ENCODE measurements around the gene CCT7. TPM values are rescaled to one million over a fixed set of nuclear protein-coding genes. Genes with fewer than 3 reads are reported as not detected.
A peak's percentile ranks its signal among the peaks of the same experiment; 100 is the strongest.

Gene CCT7
- total and polyA plus RNA-seq, 10 of the 15 experiments (the other 5 are each of a cell fraction or from before 2014, with no cell fraction given), result 206 to 598 (median 486) TPM

- ATAC-seq (no peak; the same call in 2 of the 3 replicates), DNase-seq (ENCODE audit: low read depth, low spot score) (no peak), FAIRE-seq (no peak)
- H2AFZ ChIP-seq (ENCODE audit: control insufficient read depth, low read depth, low read length), result no peak overlapping the region
- no peak overlapping the region for H3K9ac ChIP-seq (ENCODE audit: control insufficient read depth, insufficient read depth, low read length)
- H3K36me3 ChIP-seq (ENCODE audit: control insufficient read depth in 2 of 2, insufficient read depth in 2 of 2, low read length in 1 of 2), result peaks cover 11% of the 10 kb centered on the region in 2 experiments; a peak in 3 of 4 replicates
- CTCF ChIA-PET, result interaction anchor here (0.8 to 1.1 kb wide), 3 partner anchors 9 to 56 kb away, joined by 3 read pairs; no protein-coding TSS in a partner anchor
- intact Hi-C loops (cut with micrococcal nuclease; ENCODE audit: unreplicated experiment), result no loop called here
- RAD21 ChIA-PET (ENCODE audit: unreplicated experiment), result no interaction called here
- no peaks in the 10 kb centered on the region; the same call in 1 of the 2 replicates for H3K79me2 ChIP-seq (ENCODE audit: control insufficient read depth, insufficient read depth, low read length)
- H3K4me3 ChIP-seq, result no peak overlapping the region
- no peak overlapping the region for H3K4me2 ChIP-seq (ENCODE audit: control insufficient read depth, insufficient read depth)
- in situ Hi-C loops (cut with MboI), result no loop called here
- SMC1A ChIA-PET (ENCODE audit: uncharacterized antibody, unreplicated experiment), result interaction anchor here (1.0 to 1.4 kb wide), 2 partner anchors 18 to 22 kb away, joined by 3 to 4 read pairs; no protein-coding TSS in a partner anchor
- WGBS (ENCODE audit: insufficient coverage, insufficient replicate concordance, low lambda C conversion rate, missing lambda C conversion rate), result 98% methylated on average over 14 of the region's 14 CpGs
- H4K20me1 ChIP-seq (ENCODE audit: control insufficient read depth, insufficient read depth), result no peaks in the 10 kb centered on the region; the same call in 1 of the 2 replicates
- no TSS peak for BruUV-seq (replicated peaks)
- POLR2A ChIA-PET, result interaction anchor here (1.0 kb wide), 1 partner anchor 24 kb away, joined by 3 read pairs; no protein-coding TSS in a partner anchor
- H3K27ac ChIP-seq (ENCODE audit: control insufficient read depth, insufficient read depth), result no peak overlapping the region
- H3K27me3 ChIP-seq (replicated peaks in 1 of 2; ENCODE audit: control insufficient read depth in 2 of 2, insufficient read depth in 2 of 2, low read length in 1 of 2), result no peaks in the 10 kb centered on the region
- no peaks in the 10 kb centered on the region for H3K9me3 ChIP-seq (replicated peaks; ENCODE audit: control insufficient read depth, insufficient read depth, low read length)
- peak; percentile 9; the same call in 1 of the 2 replicates for TF ChIP-seq POLR2A (IDR thresholded peaks at IDR 0.05; ENCODE audit: low read depth, low read length)
- no peak for TF ChIP-seq POU2F2 (IDR thresholded peaks at IDR 0.05; ENCODE audit: borderline replicate concordance, low read depth, low read length)
- TF ChIP-seq POLR2AphosphoS2 (IDR thresholded peaks at IDR 0.05; ENCODE audit: low read depth, low read length), result 0 out of 2 replicates have a peak, but pooled peaks have one; percentile 8
- no peaks in the 10 kb centered on the region for H3K4me1 ChIP-seq (ENCODE audit: control insufficient read depth, insufficient read depth, low read length)
Measured at GRCh38 chr2:73268366-73268829, 34.3 kb downstream of the CCT7 start.

GRCh38 chr2:73268830-73269685, 35.0 kb downstream of the CCT7 start:
- peak overlapping the region; percentile 22; the same call in 1 of the 2 replicates for H3K27ac ChIP-seq (ENCODE audit: control insufficient read depth, insufficient read depth)
- H4K20me1 ChIP-seq (ENCODE audit: control insufficient read depth, insufficient read depth), result no peaks in the 10 kb centered on the region; the same call in 1 of the 2 replicates
- H3K4me3 ChIP-seq, result peak overlapping the region; percentile 61; the same call in 1 of the 2 replicates
- WGBS (ENCODE audit: insufficient coverage, insufficient replicate concordance, low lambda C conversion rate, missing lambda C conversion rate), result 69% methylated on average over 76 of the region's 113 CpGs
- H3K79me2 ChIP-seq (ENCODE audit: control insufficient read depth, insufficient read depth, low read length), result no peaks in the 10 kb centered on the region; the same call in 1 of the 2 replicates
- RAD21 ChIA-PET (ENCODE audit: unreplicated experiment), result no interaction called here
- POLR2A ChIA-PET, result interaction anchor here (1.0 kb wide), 1 partner anchor 23 kb away, joined by 3 read pairs; no protein-coding TSS in a partner anchor
- BruUV-seq (replicated peaks), result no TSS peak
- H2AFZ ChIP-seq (ENCODE audit: control insufficient read depth, low read depth, low read length), result peak overlapping the region; percentile 52; the same call in 1 of the 2 replicates
- H3K4me1 ChIP-seq (ENCODE audit: control insufficient read depth, insufficient read depth, low read length), result no peaks in the 10 kb centered on the region
- in situ Hi-C loops (cut with MboI), result no loop called here
- FAIRE-seq (no peak), DNase-seq (ENCODE audit: low read depth, low spot score) (no peak), ATAC-seq (peak; percentile 92)
- SMC1A ChIA-PET (ENCODE audit: uncharacterized antibody, unreplicated experiment), result interaction anchor here (1.4 kb wide), 1 partner anchor 21 kb away, joined by 4 read pairs; no protein-coding TSS in a partner anchor
- no peaks in the 10 kb centered on the region for H3K9me3 ChIP-seq (replicated peaks; ENCODE audit: control insufficient read depth, insufficient read depth, low read length)
- intact Hi-C loops (cut with micrococcal nuclease; ENCODE audit: unreplicated experiment), result no loop called here
- H3K4me2 ChIP-seq (ENCODE audit: control insufficient read depth, insufficient read depth), result peak overlapping the region; percentile 88; the same call in 1 of the 2 replicates
- peaks cover 5 to 6% of the 10 kb centered on the region in 2 experiments; a peak in 3 of 4 replicates for H3K36me3 ChIP-seq (ENCODE audit: control insufficient read depth in 2 of 2, insufficient read depth in 2 of 2, low read length in 1 of 2)
- no peaks in the 10 kb centered on the region for H3K27me3 ChIP-seq (replicated peaks in 1 of 2; ENCODE audit: control insufficient read depth in 2 of 2, insufficient read depth in 2 of 2, low read length in 1 of 2)
- CTCF ChIA-PET, result interaction anchor here (0.9 to 1.1 kb wide), 2 partner anchors 9 to 21 kb away, joined by 3 read pairs; no protein-coding TSS in a partner anchor
- H3K9ac ChIP-seq (ENCODE audit: control insufficient read depth, insufficient read depth, low read length), result peak overlapping the region; percentile 50; the same call in 1 of the 2 replicates
- TF ChIP-seq TCF12 (IDR thresholded peaks at IDR 0.05; ENCODE audit: low read depth, low read length), result no peak
- TF ChIP-seq EGR1 (IDR thresholded peaks at IDR 0.05; ENCODE audit: borderline replicate concordance in 1 of 2, low read depth in 2 of 2, low read length in 2 of 2), result peak in 1 of 2 experiments; percentile 61; a peak in 1 of 3 replicates
- no peak for TF ChIP-seq PML (IDR thresholded peaks at IDR 0.05; ENCODE audit: low read length)
- no peak for TF ChIP-seq ATF7 (IDR thresholded peaks at IDR 0.05; ENCODE audit: low read depth)
- TF ChIP-seq SRF (IDR thresholded peaks at IDR 0.05; ENCODE audit: low read depth in 2 of 2, low read length in 2 of 2), result no peak
- no peak for TF ChIP-seq YY1 (IDR thresholded peaks at IDR 0.05; ENCODE audit: low read depth, low read length)
- no peak for TF ChIP-seq E2F8 (IDR thresholded peaks at IDR 0.05; ENCODE audit: low read depth, partially characterized antibody)
- no peak for TF ChIP-seq RCOR1 (conservative IDR thresholded peaks at IDR 0.05; ENCODE audit: low read depth, low read length)
- TF ChIP-seq ZNF217 (IDR thresholded peaks at IDR 0.05), result no peak
- no peak for TF ChIP-seq HDGF (IDR thresholded peaks at IDR 0.05)
